Renal pelvis (tissue), 12 donors: ENCODE data around the gene PROX1. TPM values are rescaled to one million over a fixed set of nuclear protein-coding genes. Genes with fewer than 3 reads are reported as not detected.
A peak's percentile ranks its signal among the peaks of the same experiment; 100 is the strongest.

Source experiments
- DNase-seq: peaks from one replicate; pipeline ENCODE4 v3.0.0-alpha.2; 2013
- long read RNA-seq, 16 experiments: transcript quantifications; one replicate each; lab custom pipeline, GENCODE V29; 2026
- polyA plus RNA-seq, 3 donors: library from polyadenylated mRNA; unstranded; fragments of 120-200 nt; gene quantifications; one replicate each; pipeline ENCODE4 v1.2.1, GENCODE V29; 2013; ENCODE audit not compliant: insufficient read length in 3 of 3

Gene PROX1
- polyA plus RNA-seq: 1 to 10 TPM; 6.0 to 7.4 (median 6.7) TPM
- long read RNA-seq, donor 1: 0 reads
- long read RNA-seq, donor 2: 0 reads
- long read RNA-seq, donor 3: 0 reads
- long read RNA-seq, donor 4: 0 reads
- long read RNA-seq, donor 5: 0 reads
- long read RNA-seq, donor 6: 0 reads
- long read RNA-seq, donor 7: 0 reads
- long read RNA-seq, donor 8: 0 reads
- long read RNA-seq, donor 9: 0 reads
- long read RNA-seq, donor 10: 0 reads
- long read RNA-seq, donor 11, partial matches to known transcripts: 0 of 1 reads
- long read RNA-seq, donor 11, other reads (novel, unspliced or antisense): 0 of 1 reads
- long read RNA-seq, donor 12: 0 reads
- long read RNA-seq, donor 13: 0 reads
- long read RNA-seq, donor 14: 0 reads
- long read RNA-seq, donor 15, full-length matches to known transcripts: 1 of 1 reads
- long read RNA-seq, donor 15, partial matches to known transcripts: 0 of 1 reads
- long read RNA-seq, donor 15, other reads (novel, unspliced or antisense): 0 of 1 reads
- long read RNA-seq, donor 16: 0 reads

- peak; percentile 94 for DNase-seq
These were observed at the start of gene PROX1 for GRCh38 chr1:213987927-213988506. Gene PROX1 (plus strand): TSS chr1:213987973. CDS start chr1:213996536, 8,563 bp downstream.

DNA sequence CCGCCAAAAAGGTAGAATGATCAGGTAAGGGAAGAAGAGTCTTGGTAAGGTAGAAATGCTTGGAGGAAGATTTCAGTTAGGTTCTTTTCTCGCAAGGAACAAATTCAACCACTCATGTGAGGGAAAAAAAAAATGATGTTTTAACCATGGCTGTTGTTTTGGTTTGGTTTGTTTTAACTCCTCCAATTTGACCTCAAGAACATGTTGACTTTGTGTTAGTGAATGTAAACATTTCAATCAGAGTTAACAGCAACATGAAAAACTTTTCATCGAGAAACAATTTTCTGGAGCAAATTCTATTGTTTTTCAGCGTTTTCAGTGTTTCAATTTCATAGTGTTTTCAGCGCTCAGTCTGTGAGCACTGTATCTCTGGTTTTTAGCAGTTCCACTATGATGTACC, 49.0 kb upstream of the PROX1 start:
- no peak for DNase-seq

DNA sequence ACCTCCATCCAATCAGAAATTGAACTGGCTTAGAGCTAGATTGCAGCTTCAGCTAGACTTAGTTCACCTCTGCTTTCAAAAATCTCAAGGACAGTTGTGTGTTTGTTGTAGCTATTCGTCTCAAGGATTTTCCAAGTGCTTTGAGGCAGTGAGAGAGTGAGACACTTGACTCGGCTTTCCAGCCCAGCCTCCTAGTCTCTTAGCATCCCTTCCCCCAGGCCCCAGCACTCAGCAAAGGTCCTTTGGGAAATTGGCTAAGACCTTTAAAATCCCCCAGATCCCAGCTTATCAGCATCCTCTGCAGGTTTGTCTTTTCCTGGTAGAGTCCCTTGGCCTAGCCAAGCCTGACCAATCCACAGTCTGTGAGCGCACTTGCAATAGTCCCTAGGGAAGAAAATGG, 47.9 kb upstream of the PROX1 start:
- no peak for DNase-seq

DNA sequence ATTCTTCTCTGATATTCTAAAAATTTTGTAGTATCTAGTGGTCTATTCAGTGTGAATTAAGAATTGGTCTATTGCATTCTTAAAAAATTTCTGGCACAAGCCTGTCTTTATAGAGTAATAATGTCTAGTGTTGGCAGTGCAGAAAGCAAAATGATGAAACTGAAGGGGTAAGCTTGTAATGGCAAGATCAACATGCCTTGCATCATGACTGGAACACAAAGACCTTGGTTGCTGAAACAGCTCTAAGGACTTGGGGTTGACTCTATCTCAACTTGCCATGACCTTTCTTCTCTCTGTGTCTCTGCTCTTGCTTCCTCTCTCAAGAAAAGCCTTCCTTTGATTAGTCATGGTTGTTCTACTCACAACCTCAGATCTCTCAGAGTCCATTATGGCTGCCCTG, 46.8 kb upstream of the PROX1 start:
- no peak for DNase-seq

DNA sequence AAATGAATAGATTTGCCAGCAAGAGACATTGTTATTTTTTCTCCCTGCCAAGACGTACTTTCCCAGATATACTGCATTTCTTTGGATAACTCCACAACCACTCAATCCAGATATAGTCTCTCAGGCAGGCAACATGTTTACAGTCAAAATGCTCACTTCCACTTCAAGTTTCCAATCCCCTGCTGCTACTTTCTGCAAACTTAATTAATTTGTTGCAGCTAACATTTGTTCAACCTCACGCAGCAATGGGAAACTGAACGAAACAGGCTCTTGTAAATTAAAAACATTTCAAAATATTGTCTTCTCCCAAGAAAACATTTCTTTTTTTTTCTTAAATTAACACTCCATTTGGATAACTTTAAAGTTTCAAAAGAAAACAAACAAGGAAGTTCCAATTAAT, 45.7 kb upstream of the PROX1 start:
- DNase-seq: no peak

- DNase-seq: no peak
These were observed 40.5 kb upstream of the PROX1 start for GRCh38 chr1:213947200-213947801.

GRCh38 chr1:213951876-213952275, 35.9 kb upstream of the PROX1 start:
- DNase-seq: no peak

DNA sequence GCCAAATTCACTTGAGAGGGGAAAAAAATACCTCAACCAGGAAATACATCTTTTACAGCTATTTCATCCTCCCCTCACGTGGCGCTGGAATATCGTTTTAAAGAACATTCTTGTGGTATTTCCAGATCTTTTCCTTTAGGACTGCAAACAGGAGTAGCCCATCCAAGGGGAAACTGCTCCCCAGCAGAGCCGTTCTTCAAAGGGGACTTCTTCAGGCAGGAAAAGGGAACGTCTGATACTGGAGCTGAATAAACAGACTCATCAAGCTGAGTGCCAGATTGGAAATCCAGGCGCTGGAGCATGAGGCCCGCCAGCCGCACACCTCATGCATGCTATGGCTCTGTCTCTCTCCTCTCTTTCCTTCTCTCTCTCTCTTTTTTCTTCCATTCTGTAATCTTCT, 34.0 kb upstream of the PROX1 start:
- DNase-seq: no peak

GRCh38 chr1:213956295-213956770, 31.4 kb upstream of the PROX1 start:
- DNase-seq: no peak

- no peak for DNase-seq
These were observed 29.4 kb upstream of the PROX1 start for GRCh38 chr1:213958346-213958745.

- no peak for DNase-seq
These were observed 26.8 kb upstream of the PROX1 start for GRCh38 chr1:213960963-213961362.

DNA sequence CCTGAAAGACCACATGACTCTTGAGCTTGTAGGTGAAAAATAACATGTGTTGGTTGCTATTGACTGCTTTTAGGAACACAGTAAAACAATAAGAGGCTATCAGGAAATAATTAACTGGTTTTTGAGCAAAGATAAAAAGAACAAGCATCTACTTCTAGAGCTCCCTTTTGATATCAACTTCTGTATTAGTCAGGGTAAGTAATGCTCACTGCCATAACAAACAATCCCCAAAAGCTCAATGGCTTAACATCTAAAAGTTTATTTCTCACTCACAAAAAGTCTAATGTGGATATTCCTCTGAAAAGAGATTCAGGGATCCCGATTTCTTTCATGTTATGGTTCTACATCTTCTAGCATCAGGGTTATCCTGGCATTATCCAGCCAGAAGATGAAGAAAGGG, 25.3 kb upstream of the PROX1 start:
- no peak for DNase-seq

DNA sequence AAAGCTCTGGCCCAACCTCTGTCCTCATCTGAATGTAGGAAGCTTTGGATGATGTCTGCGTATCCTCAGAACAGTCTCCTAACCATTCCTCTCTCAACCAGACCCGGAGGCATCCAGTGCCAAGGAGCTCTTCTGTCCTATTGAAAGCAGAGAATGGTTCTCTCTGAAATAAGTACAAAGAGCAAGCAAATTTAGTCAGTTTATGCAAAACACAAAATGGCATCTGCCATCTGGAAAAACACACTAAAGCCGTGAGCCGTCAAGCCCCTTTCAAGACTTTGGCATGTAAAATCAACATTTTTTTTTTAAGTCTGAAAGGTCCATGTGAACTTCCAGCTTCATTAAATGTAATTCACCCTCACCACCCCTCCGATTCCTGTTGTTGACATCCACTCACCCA, 21.7 kb upstream of the PROX1 start:
- no peak for DNase-seq

- no peak for DNase-seq
These were observed 19.5 kb upstream of the PROX1 start for GRCh38 chr1:213968146-213968825.

DNA sequence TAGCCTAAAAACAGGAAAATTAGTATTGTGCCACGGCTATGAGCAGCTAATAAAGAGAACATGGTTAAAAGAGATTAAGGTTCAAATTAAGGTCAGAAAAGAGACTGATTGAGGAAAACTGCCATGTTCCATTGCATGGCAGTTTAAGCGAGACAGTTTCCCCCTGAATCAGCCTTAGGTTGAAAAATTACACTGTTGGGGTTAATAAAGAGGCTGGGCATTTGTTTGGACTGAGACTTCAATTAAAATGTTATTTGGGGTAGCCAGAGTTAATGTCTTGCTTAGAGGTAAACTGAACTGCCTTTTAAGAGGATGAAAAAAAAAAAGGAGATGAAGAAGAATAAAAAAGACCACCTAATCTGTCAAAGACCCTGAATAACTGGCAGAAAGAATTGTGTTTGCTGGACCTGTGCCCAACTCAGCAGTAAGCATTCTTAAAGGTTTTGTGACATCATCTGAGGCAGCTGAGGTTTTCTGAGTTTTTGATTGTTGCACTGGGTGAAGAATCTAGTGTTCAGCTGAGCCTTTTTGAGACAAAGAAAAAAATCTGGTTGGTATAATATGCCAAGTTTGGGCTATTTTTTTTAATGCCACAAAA, 17.7 kb upstream of the PROX1 start:
- DNase-seq: no peak

DNA sequence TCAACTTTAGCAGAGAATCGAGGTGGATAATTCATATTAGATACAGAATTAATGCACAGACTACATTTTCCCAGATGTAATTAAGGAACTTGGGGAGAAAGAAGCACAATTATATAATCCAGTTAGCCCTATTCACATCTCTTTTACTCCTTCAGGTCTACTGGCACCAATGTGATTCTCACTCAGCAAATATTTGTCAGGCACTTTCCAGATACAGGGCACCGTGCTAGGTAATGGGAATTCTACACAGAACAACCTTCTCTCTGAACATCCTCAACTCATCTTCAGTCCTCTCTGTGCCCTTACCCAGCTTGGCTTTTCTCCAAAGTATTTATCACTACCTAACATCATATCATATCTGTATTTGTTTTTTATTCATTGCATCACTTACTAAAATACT, 15.6 kb upstream of the PROX1 start:
- DNase-seq: no peak

- no peak for DNase-seq
These were observed 14.6 kb upstream of the PROX1 start for GRCh38 chr1:213973129-213973528.

DNA sequence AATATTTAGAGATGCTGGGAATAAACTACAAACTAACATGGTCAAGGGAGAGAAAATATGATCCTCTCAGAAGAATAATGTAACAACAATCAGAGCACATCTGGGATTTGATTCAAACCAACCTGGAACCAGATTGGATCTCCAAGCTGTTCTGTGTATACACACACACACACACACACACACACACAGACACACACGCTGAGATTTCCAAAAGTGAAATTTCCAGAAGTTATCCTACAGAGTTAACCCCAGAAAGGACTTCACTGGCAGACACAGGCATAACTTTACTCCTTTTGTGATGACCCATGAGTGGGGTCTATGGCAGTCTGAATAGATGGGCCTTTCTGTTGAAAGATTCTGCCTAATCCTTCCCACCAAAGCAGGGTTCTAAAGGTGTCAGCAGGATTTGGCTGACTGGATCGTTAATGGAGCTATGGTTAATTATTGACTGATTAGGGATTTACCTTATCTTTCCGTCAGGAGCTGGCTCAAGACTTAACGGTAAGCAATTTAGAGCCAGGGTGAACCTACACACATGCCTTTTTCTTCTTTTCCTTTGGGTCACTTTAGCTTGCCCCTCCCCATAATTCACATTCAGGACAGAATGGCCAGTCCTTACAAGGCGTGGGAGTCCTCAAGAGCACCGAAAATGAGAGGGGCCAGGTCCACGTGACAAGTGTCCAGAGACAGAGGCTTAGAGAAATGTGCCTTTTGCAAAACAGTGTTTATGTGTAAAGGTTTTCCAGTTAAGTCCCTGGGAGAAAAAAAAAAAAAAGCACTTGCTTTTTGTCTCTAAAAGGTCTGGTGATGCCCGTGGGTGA, 10.9 kb upstream of the PROX1 start:
- no peak for DNase-seq

GRCh38 chr1:213977486-213977842, 10.3 kb upstream of the PROX1 start:
- DNase-seq: no peak

GRCh38 chr1:213977909-213978308, 9.9 kb upstream of the PROX1 start:
- DNase-seq: no peak
